Testis (tissue), 2 donors: Measurements from ENCODE around the gene TSC22D1.

Source experiments
- POLR2A ChIP-seq: fragments of 450-650 bp; IDR thresholded peaks from one replicate; pipeline ENCODE4 v1.6.1; 2017; ENCODE audit warnings: antibody characterized with exemption, mild to moderate bottlenecking, moderate library complexity
- TF ChIP-seq, protein P1 (sequence below), 3 experiments: fragments of 450-650 bp in 2 of 3; fragments of 200-600 bp in 1 of 3; sonication (generic) in 1 of 3; IDR thresholded peaks; one replicate each; pipeline ENCODE4 v1.5.1; 2016 to 2019; ENCODE audit warnings: antibody characterized with exemption in 3 of 3, mild to moderate bottlenecking in 2 of 3, moderate library complexity in 1 of 3

DNA sequence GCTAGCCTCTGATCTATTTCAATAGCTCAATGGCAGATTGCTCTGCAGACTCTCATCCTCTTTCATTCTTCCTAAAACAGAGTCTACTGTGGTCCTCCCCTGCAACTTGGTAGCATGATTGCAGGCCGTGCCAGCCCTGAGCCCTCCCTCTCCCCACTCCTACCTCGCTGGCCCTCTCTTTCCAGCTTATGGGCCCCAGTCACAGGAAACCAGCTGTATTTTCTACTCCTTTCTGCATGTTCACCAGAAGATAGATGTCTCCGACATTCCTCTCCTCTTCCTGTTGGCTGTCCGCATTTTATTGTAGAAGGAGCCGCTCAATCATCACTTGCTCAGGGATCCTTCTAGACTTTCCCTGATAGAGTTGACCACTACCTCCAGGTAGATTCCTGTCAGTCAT is 152.3 kb downstream of the TSC22D1 start:
- TF ChIP-seq, protein P1, sequence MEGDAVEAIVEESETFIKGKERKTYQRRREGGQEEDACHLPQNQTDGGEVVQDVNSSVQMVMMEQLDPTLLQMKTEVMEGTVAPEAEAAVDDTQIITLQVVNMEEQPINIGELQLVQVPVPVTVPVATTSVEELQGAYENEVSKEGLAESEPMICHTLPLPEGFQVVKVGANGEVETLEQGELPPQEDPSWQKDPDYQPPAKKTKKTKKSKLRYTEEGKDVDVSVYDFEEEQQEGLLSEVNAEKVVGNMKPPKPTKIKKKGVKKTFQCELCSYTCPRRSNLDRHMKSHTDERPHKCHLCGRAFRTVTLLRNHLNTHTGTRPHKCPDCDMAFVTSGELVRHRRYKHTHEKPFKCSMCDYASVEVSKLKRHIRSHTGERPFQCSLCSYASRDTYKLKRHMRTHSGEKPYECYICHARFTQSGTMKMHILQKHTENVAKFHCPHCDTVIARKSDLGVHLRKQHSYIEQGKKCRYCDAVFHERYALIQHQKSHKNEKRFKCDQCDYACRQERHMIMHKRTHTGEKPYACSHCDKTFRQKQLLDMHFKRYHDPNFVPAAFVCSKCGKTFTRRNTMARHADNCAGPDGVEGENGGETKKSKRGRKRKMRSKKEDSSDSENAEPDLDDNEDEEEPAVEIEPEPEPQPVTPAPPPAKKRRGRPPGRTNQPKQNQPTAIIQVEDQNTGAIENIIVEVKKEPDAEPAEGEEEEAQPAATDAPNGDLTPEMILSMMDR (IDR thresholded peaks at IDR 0.05) = no peak
- TF ChIP-seq POLR2A = no peak
